K562 (cell line): ENCODE results near the gene MAD1L1. TPM values are rescaled to one million over a fixed set of nuclear protein-coding genes. Genes with fewer than 3 reads are reported as not detected.

Experiments
- BRD9 ChIP-seq: fragments of 450-650 bp; IDR thresholded peaks from 2 replicates; pipeline ENCODE4 v1.6.1; 2018; ENCODE audit warnings: low read depth; ENCODE audit not compliant: partially characterized antibody
- CBX8 ChIP-seq: fragments of 200-600 bp; sonication (generic); IDR thresholded peaks from 2 replicates; pipeline ENCODE4 v1.6.1; 2012; ENCODE audit warnings: borderline replicate concordance, mixed run types, low read depth, mild to moderate bottlenecking, moderate library complexity, mixed read lengths, low read length, control low read depth, inconsistent platforms; ENCODE audit not compliant: poor library complexity, severe bottlenecking; ENCODE audit errors: extremely low read depth
- CHAMP1 ChIP-seq: fragments of 450-650 bp; IDR thresholded peaks from 2 replicates; pipeline ENCODE4 v1.6.1; 2016; ENCODE audit warnings: mild to moderate bottlenecking
- CREBBP ChIP-seq: IDR thresholded peaks from one replicate; pipeline ENCODE4 v1.6.1; 2012; ENCODE audit warnings: low read depth, mild to moderate bottlenecking, control low read depth, inconsistent platforms, low read length
- HDAC1 ChIP-seq, 2 experiments: fragments of 450-650 bp; IDR thresholded peaks; 2 replicates each; pipeline ENCODE4 v1.6.1; 2016 to 2017; ENCODE audit warnings: inconsistent platforms in 1 of 2, mild to moderate bottlenecking in 1 of 2, moderate library complexity in 1 of 2
- HIVEP1 ChIP-seq: fragments of 250-450 bp; sonication (Bioruptor Pico); IDR thresholded peaks from 2 replicates; pipeline ENCODE4 v1.4.0; 2020; ENCODE audit warnings: mild to moderate bottlenecking
- HMBOX1 ChIP-seq: sonication (generic); IDR thresholded peaks from 2 replicates; pipeline ENCODE4 v1.6.1; 2016
- ID3 ChIP-seq, 2 experiments: fragments of 250-450 bp in 1 of 2; fragments of 450-650 bp in 1 of 2; sonication (Bioruptor Pico) in 1 of 2; IDR thresholded peaks; 2 replicates each; pipeline versions ENCODE4 v1.6.1 to v1.8.0; 2016 to 2021; ENCODE audit warnings: mild to moderate bottlenecking in 2 of 2, moderate library complexity in 2 of 2, missing compliant biosample characterization in 1 of 2, missing genetic modification characterization in 1 of 2
- JUNB ChIP-seq: fragments of 450-650 bp; formaldehyde crosslinking; conservative IDR thresholded peaks from 2 replicates; pipeline ENCODE4 v1.4.0; 2020; ENCODE audit warnings: mild to moderate bottlenecking
- MAZ ChIP-seq, 2 experiments: fragments of 450-650 bp in 1 of 2; sonication (generic) in 1 of 2; formaldehyde crosslinking; IDR thresholded peaks in 1 of 2; conservative IDR thresholded peaks in 1 of 2; 2 replicates each; pipeline versions ENCODE4 v1.4.0 to v1.5.0; 2020; ENCODE audit warnings: mild to moderate bottlenecking in 1 of 2, missing genetic modification reagents in 1 of 2
- POLR2A ChIP-seq: fragments of 450-650 bp; conservative IDR thresholded peaks from 2 replicates; pipeline ENCODE4 v1.6.1; 2016
- RFX1 ChIP-seq: fragments of 450-650 bp; IDR thresholded peaks from 2 replicates; pipeline ENCODE4 v1.6.1; 2016; ENCODE audit warnings: mild to moderate bottlenecking, moderate library complexity
- SP2 ChIP-seq: IDR thresholded peaks from 2 replicates; pipeline ENCODE4 v1.6.1; 2011; ENCODE audit warnings: mild to moderate bottlenecking, low read depth, low read length, moderate library complexity; ENCODE audit not compliant: poor library complexity, severe bottlenecking; ENCODE audit errors: extremely low read depth
- TAF9B ChIP-seq: fragments of 450-650 bp; IDR thresholded peaks from 2 replicates; pipeline ENCODE4 v1.6.1; 2018; ENCODE audit warnings: mild to moderate bottlenecking; ENCODE audit not compliant: partially characterized antibody
- TCF3 ChIP-seq: sonication (generic); formaldehyde crosslinking; IDR thresholded peaks from 2 replicates; pipeline ENCODE4 v1.4.0; 2020; ENCODE audit warnings: mild to moderate bottlenecking, missing genetic modification reagents
- ZZZ3 ChIP-seq: fragments of 450-650 bp; IDR thresholded peaks from 2 replicates; pipeline ENCODE4 v1.6.1; 2016; ENCODE audit warnings: antibody characterized with exemption, mild to moderate bottlenecking, moderate library complexity
- polyA plus RNA-seq, 8 experiments: library from polyadenylated mRNA; depleted of rRNA in 4 of 8; stranded (reverse) in 5 of 8; unstranded in 3 of 8; fragments of >200 nt; fragmentation: Nextera tagmentation in 2 of 8; fragmentation: Illumina TruSeq in 1 of 8; extraction: Ambion mirVana in 2 of 8; extraction: Trizol in 1 of 8; gene quantifications; 2 replicates each; pipeline versions ENCODE4 v1.2.1 to v1.2.3, GENCODE V29; 2011 to 2014; ENCODE audit warnings: inconsistent platforms in 1 of 8, missing spikeins in 1 of 8
- total RNA-seq, 7 experiments: library from RNA; depleted of rRNA in 6 of 7; stranded (reverse); fragments of >200 nt in 6 of 7; fragmentation: Illumina TruSeq in 2 of 7; extraction: Trizol in 2 of 7; gene quantifications; 2 replicates each; pipeline versions ENCODE4 v1.2.1 to v1.2.3, GENCODE V29; 2011 to 2021; ENCODE audit warnings: low replicate concordance in 1 of 7
- TF ChIP-seq, protein P1 (sequence below): fragments of 200-800 bp; sonication (Bioruptor generic); IDR thresholded peaks from 2 replicates; pipeline ENCODE4 v1.6.1; 2016; ENCODE audit warnings: missing genetic modification characterization, missing compliant biosample characterization

MAD1L1 gene
- total and polyA plus RNA-seq, 9 of the 15 experiments (the other 6 are each of a cell fraction or from before 2014, with no cell fraction given): 1.7 to 89.7 (median 18.0) TPM

GRCh38 chr7:1853431-1853985, 379.2 kb downstream of the MAD1L1 start (continued):
- TF ChIP-seq CREBBP (no peak), ID3 (CRISPR knock-in tag; IDR thresholded peaks at IDR 0.05) (no peak), ID3 (tag; IDR thresholded peaks at IDR 0.05) (no peak), HDAC1 (IDR thresholded peaks at IDR 0.05) (peak in 1 of 2 experiments; percentile 66; a peak in 1 of 4 replicates), BRD9 (no peak), POLR2A (0 out of 2 replicates have a peak, but pooled peaks have one; percentile 45), TAF9B (no peak), HMBOX1 (no peak), RFX1 (no peak), TCF3 (CRISPR knock-in tag) (0 out of 2 replicates have a peak, but pooled peaks have one; percentile 10), SP2 (no peak), ZZZ3 (no peak), HIVEP1 (CRISPR knock-in tag) (no peak), CHAMP1 (no peak), CBX8 (no peak), MAZ (CRISPR knock-in tag; conservative IDR thresholded peaks at IDR 0.05 in 1 of 2, IDR thresholded peaks at IDR 0.05 in 1 of 2) (peak; percentile 33 to 57; a peak in 1 of 4 replicates), JUNB (no peak)
- TF ChIP-seq, protein P1, sequence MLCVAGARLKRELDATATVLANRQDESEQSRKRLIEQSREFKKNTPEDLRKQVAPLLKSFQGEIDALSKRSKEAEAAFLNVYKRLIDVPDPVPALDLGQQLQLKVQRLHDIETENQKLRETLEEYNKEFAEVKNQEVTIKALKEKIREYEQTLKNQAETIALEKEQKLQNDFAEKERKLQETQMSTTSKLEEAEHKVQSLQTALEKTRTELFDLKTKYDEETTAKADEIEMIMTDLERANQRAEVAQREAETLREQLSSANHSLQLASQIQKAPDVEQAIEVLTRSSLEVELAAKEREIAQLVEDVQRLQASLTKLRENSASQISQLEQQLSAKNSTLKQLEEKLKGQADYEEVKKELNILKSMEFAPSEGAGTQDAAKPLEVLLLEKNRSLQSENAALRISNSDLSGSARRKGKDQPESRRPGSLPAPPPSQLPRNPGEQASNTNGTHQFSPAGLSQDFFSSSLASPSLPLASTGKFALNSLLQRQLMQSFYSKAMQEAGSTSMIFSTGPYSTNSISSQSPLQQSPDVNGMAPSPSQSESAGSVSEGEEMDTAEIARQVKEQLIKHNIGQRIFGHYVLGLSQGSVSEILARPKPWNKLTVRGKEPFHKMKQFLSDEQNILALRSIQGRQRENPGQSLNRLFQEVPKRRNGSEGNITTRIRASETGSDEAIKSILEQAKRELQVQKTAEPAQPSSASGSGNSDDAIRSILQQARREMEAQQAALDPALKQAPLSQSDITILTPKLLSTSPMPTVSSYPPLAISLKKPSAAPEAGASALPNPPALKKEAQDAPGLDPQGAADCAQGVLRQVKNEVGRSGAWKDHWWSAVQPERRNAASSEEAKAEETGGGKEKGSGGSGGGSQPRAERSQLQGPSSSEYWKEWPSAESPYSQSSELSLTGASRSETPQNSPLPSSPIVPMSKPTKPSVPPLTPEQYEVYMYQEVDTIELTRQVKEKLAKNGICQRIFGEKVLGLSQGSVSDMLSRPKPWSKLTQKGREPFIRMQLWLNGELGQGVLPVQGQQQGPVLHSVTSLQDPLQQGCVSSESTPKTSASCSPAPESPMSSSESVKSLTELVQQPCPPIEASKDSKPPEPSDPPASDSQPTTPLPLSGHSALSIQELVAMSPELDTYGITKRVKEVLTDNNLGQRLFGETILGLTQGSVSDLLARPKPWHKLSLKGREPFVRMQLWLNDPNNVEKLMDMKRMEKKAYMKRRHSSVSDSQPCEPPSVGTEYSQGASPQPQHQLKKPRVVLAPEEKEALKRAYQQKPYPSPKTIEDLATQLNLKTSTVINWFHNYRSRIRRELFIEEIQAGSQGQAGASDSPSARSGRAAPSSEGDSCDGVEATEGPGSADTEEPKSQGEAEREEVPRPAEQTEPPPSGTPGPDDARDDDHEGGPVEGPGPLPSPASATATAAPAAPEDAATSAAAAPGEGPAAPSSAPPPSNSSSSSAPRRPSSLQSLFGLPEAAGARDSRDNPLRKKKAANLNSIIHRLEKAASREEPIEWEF (CRISPR knock-in tag): no peak
